NCI-H2196 treated with DMSO at 0.1 percent for 48 hours (cell line): ENCODE measurements around the gene TUBA3E.
"Not testable (repeated sequence)": the region's sequence is repeated elsewhere in the genome, so short reads cannot be mapped to it uniquely, and the experiment has no call there.

Experiments
- DNase-seq: peaks from one replicate; lab custom pipeline; 2025; ENCODE audit not compliant: unreplicated experiment; lab: John Stamatoyannopoulos, UW

Gene TUBA3E

GRCh38 chr2:130150181-130151144, 47.8 kb downstream of the TUBA3E start:
- DNase-seq = no peak

- DNase-seq = not testable (repeated sequence)
These were observed 49.7 kb downstream of the TUBA3E start for GRCh38 chr2:130148515-130148914.

- DNase-seq = peak; percentile 31
These were observed 53.2 kb downstream of the TUBA3E start, which contains the start of gene CCDC74B for GRCh38 chr2:130145006-130145414. CCDC74B (minus strand) TSS chr2:130145112; CDS start chr2:130144996, 116 bp downstream.

- DNase-seq = not testable (repeated sequence)
These were observed 54.8 kb downstream of the TUBA3E start for GRCh38 chr2:130143266-130144039.

- not testable (repeated sequence) for DNase-seq
These were observed 55.6 kb downstream of the TUBA3E start for GRCh38 chr2:130142396-130143265.
